Measurements from ENCODE around the gene INHBB. TPM values are rescaled to one million over a fixed set of nuclear protein-coding genes. Genes with fewer than 3 reads are reported as not detected.

INHBB gene
- total RNA-seq, 4 donors from 2014 or later: 0.15 to 2.5 (median 0.93) TPM

- no peak overlapping the region for H3K27ac ChIP-seq
- 59 to 62% methylated on average over 2 to 3 of the region's 3 CpGs for WGBS, 2 donors
- no peak for DNase-seq
- H3K9me3 ChIP-seq: no peaks in the 10 kb centered on the region
- no peak overlapping the region for H3K4me3 ChIP-seq
- peaks cover 0 to 81% (median 0%) of the 10 kb centered on the region in 4 donors for H3K27me3 ChIP-seq
- no peaks in the 10 kb centered on the region for H3K36me3 ChIP-seq
- TF ChIP-seq CTCF (IDR thresholded peaks at IDR 0.05) (no peak), POLR2A (IDR thresholded peaks at IDR 0.05) (no peak)
- no peaks in the 10 kb centered on the region for H3K4me1 ChIP-seq
- intact Hi-C loops (cut with DNase I): no loop called here
Measured at GRCh38 chr2:120378605-120379004, 32.7 kb downstream of the INHBB start.

- H3K9me3 ChIP-seq: no peaks in the 10 kb centered on the region
- H3K27ac ChIP-seq: no peak overlapping the region
- no peak overlapping the region for H3K4me3 ChIP-seq
- H3K27me3 ChIP-seq: peaks cover 0 to 69% (median 0%) of the 10 kb centered on the region in 4 donors
- 77 to 78% methylated on average over 15 to 18 of the region's 21 CpGs for WGBS, 2 donors
- no peak for DNase-seq
- H3K36me3 ChIP-seq: no peaks in the 10 kb centered on the region
- intact Hi-C loops (cut with DNase I): no loop called here
- no peaks in the 10 kb centered on the region for H3K4me1 ChIP-seq
- TF ChIP-seq POLR2A (IDR thresholded peaks at IDR 0.05): no peak
- TF ChIP-seq CTCF (IDR thresholded peaks at IDR 0.05): no peak
Measured at GRCh38 chr2:120379916-120380893, 34.3 kb downstream of the INHBB start.

GRCh38 chr2:120381192-120381591 lies 35.3 kb downstream of the INHBB start:
- H3K27ac ChIP-seq: no peak overlapping the region
- peaks cover 0 to 59% (median 0%) of the 10 kb centered on the region in 4 donors for H3K27me3 ChIP-seq
- no peaks in the 10 kb centered on the region for H3K4me1 ChIP-seq
- WGBS, 2 donors: 70 to 81% methylated on average over 3 to 4 of the region's 6 CpGs
- intact Hi-C loops (cut with DNase I): no loop called here
- no peaks in the 10 kb centered on the region for H3K9me3 ChIP-seq
- no peak for DNase-seq
- H3K36me3 ChIP-seq: no peaks in the 10 kb centered on the region
- no peak overlapping the region for H3K4me3 ChIP-seq
- TF ChIP-seq POLR2A (IDR thresholded peaks at IDR 0.05): no peak
- TF ChIP-seq CTCF (IDR thresholded peaks at IDR 0.05): no peak

GRCh38 chr2:120381661-120382060 lies 35.7 kb downstream of the INHBB start:
- Histone ChIP-seq H3K9me3 (no peaks in the 10 kb centered on the region), H3K36me3 (no peaks in the 10 kb centered on the region), H3K4me1 (no peaks in the 10 kb centered on the region), H3K27me3 (peaks cover 0 to 55% (median 0%) of the 10 kb centered on the region in 4 donors), H3K4me3 (no peak overlapping the region), H3K27ac (no peak overlapping the region)
- TF ChIP-seq POLR2A (IDR thresholded peaks at IDR 0.05): no peak
- TF ChIP-seq CTCF (IDR thresholded peaks at IDR 0.05): no peak
- DNase-seq: no peak
- 82% methylated on average over 4 of the region's 4 CpGs; no CpG with 5 or more reads in 1 of the 2 donors for WGBS, 2 donors
- intact Hi-C loops (cut with DNase I): no loop called here

GRCh38 chr2:120382541-120383144 lies 36.7 kb downstream of the INHBB start:
- Histone ChIP-seq H3K27ac (no peak overlapping the region), H3K36me3 (no peaks in the 10 kb centered on the region), H3K4me3 (no peak overlapping the region), H3K4me1 (no peaks in the 10 kb centered on the region), H3K9me3 (no peaks in the 10 kb centered on the region), H3K27me3 (peaks cover 0 to 46% (median 0%) of the 10 kb centered on the region in 4 donors)
- 83 to 89% methylated on average over 4 of the region's 11 CpGs for WGBS, 2 donors
- TF ChIP-seq CTCF (IDR thresholded peaks at IDR 0.05) (no peak), POLR2A (IDR thresholded peaks at IDR 0.05) (no peak)
- no peak for DNase-seq
- intact Hi-C loops (cut with DNase I): no loop called here
